HepG2 (cell line): Measurements from ENCODE around the gene METTL22. TPM values are rescaled to one million over a fixed set of nuclear protein-coding genes. Genes with fewer than 3 reads are reported as not detected.

Experiments
- CTCF ChIP-seq: sonication (generic); formaldehyde crosslinking; IDR thresholded peaks from 2 replicates; pipeline ENCODE4 v1.5.0; 2020; ENCODE audit warnings: mild to moderate bottlenecking, missing genetic modification reagents, moderate library complexity
- ELF3 ChIP-seq: IDR thresholded peaks from 2 replicates; pipeline ENCODE4 v1.6.1; 2016; ENCODE audit warnings: missing genetic modification reagents, missing compliant biosample characterization
- KLF6 ChIP-seq: IDR thresholded peaks from 2 replicates; pipeline ENCODE4 v1.8.0; 2016; ENCODE audit warnings: missing biosample characterization, missing genetic modification reagents
- MEF2D ChIP-seq: sonication (generic); formaldehyde crosslinking; IDR thresholded peaks from 2 replicates; pipeline ENCODE4 v1.5.1; 2020; ENCODE audit warnings: mild to moderate bottlenecking, missing genetic modification reagents
- REL ChIP-seq: sonication (generic); formaldehyde crosslinking; conservative IDR thresholded peaks from 2 replicates; pipeline ENCODE4 v1.8.0; 2022; ENCODE audit warnings: mild to moderate bottlenecking, missing genetic modification reagents, moderate library complexity
- RXRB ChIP-seq: IDR thresholded peaks from 2 replicates; pipeline ENCODE4 v1.6.1; 2016; ENCODE audit warnings: borderline replicate concordance, missing genetic modification reagents, missing compliant biosample characterization
- SOX6 ChIP-seq, 2 experiments: fragments of 450-650 bp in 1 of 2; sonication (generic) in 1 of 2; formaldehyde crosslinking in 1 of 2; IDR thresholded peaks; 2 replicates each; pipeline versions ENCODE4 v1.4.0 to v1.6.1; 2017 to 2020; ENCODE audit warnings: antibody characterized with exemption in 1 of 2, mild to moderate bottlenecking in 1 of 2, missing genetic modification reagents in 1 of 2
- STAG1 ChIP-seq: sonication (generic); formaldehyde crosslinking; IDR thresholded peaks from 2 replicates; pipeline ENCODE4 v1.4.0; 2020; ENCODE audit warnings: missing genetic modification reagents
- STAT5B ChIP-seq: sonication (generic); formaldehyde crosslinking; IDR thresholded peaks from 2 replicates; pipeline ENCODE4 v1.4.0; 2020; ENCODE audit warnings: missing genetic modification reagents
- TBL1XR1 ChIP-seq: fragments of 150-350 bp; IDR thresholded peaks from 2 replicates; pipeline ENCODE4 v1.6.1; 2014; ENCODE audit warnings: borderline replicate concordance, low read length; ENCODE audit not compliant: partially characterized antibody
- TGIF2 ChIP-seq: IDR thresholded peaks from 2 replicates; pipeline ENCODE4 v1.6.1; 2016; ENCODE audit warnings: control low read depth, missing compliant biosample characterization
- TRIM24 ChIP-seq: sonication (generic); formaldehyde crosslinking; IDR thresholded peaks from 2 replicates; pipeline ENCODE4 v1.8.0; 2022; ENCODE audit warnings: mild to moderate bottlenecking, missing genetic modification reagents
- XRCC5 ChIP-seq: fragments of 200-400 bp; formaldehyde crosslinking; optimal IDR thresholded peaks from 2 replicates; pipeline ENCODE3; 2017; ENCODE audit warnings: mild to moderate bottlenecking, low read length
- ZNF788 ChIP-seq: sonication (generic); formaldehyde crosslinking; IDR thresholded peaks from 2 replicates; pipeline ENCODE4 v1.5.0; 2020; ENCODE audit warnings: mild to moderate bottlenecking, missing genetic modification reagents, borderline replicate concordance
- polyA plus RNA-seq, 8 experiments: library from polyadenylated mRNA; depleted of rRNA in 3 of 8; stranded (reverse) in 7 of 8; unstranded in 1 of 8; fragments of >200 nt; fragmentation: Illumina TruSeq in 4 of 8; extraction: Trizol in 4 of 8; gene quantifications; 2 replicates each; pipeline versions ENCODE4 v1.2.1 to v1.2.3, GENCODE V29; 2011 to 2016; ENCODE audit warnings: low read depth in 4 of 8, missing spikeins in 1 of 8, mixed read lengths in 1 of 8; ENCODE audit not compliant: insufficient read depth in 1 of 8
- total RNA-seq, 5 experiments: library from RNA; depleted of rRNA; stranded (reverse); fragments of >200 nt; fragmentation: Illumina TruSeq; extraction: Trizol; gene quantifications; 2 replicates each; pipeline ENCODE4 v1.2.3, GENCODE V29; 2016; ENCODE audit warnings: low read depth in 1 of 5

Gene METTL22
- total and polyA plus RNA-seq, 2 of the 13 experiments (the other 11 are each of a cell fraction or from before 2014, with no cell fraction given): 36.2 to 94.8 TPM

DNA sequence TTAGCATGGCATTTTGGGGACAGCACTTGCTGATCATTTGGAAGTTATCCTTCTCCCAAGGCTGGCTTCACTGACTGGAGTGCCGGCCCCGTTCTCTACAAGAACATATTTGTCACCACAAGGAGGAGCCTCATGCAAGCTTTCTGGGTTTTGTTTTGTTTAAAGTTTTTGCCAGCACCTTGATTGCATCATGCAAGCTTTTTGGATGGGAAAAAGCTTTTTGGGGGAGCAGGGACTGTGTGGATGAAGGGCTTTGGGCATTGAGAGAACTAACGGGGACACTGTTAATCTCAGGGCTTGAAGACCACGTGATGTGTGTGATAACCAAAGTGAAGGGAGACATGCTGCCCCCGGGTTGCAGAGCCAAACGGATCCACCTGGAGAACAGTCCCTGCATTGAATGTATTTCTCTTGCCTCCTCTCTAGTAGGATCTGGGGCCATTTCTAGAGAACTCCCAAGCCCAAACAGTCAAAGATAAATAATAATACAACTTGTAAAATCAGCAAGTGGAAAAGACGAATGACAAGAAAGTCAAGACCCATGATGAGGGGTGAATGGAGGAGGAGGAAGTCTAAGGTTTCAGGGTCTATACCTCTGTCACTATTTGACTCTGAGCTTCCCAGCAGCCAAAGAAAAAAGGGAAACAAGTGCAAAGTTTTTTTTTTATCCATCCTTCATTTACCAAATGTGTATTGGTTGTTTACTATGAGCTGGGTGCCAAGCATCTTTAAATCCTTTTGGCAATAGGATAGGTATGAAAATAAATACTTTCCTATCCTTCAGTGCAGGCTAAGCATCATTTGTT is 48.4 kb upstream of the METTL22 start (continued):
- TF ChIP-seq RXRB (CRISPR knock-in tag): no peak
- peak; percentile 67 for TF ChIP-seq XRCC5
- peak; percentile 82 for TF ChIP-seq STAG1
- no peak for TF ChIP-seq SOX6 (IDR thresholded peaks at IDR 0.05)
- 0 out of 2 replicates have a peak, but pooled peaks have one; percentile 13 for TF ChIP-seq SOX6 (CRISPR knock-in tag; IDR thresholded peaks at IDR 0.05)
- no peak for TF ChIP-seq TRIM24
- peak; percentile 88 for TF ChIP-seq CTCF (CRISPR knock-in tag)
- no peak for TF ChIP-seq KLF6 (CRISPR knock-in tag)
- TF ChIP-seq MEF2D (CRISPR knock-in tag): 0 out of 2 replicates have a peak, but pooled peaks have one; percentile 31
- no peak for TF ChIP-seq REL (CRISPR knock-in tag)
- no peak for TF ChIP-seq ELF3 (CRISPR knock-in tag)
- peak; percentile 24; the same call in 1 of the 2 replicates for TF ChIP-seq ZNF788 (CRISPR knock-in tag)
- no peak for TF ChIP-seq STAT5B (CRISPR knock-in tag)
- TF ChIP-seq TGIF2: no peak
- peak; percentile 26 for TF ChIP-seq TBL1XR1
